Right atrium auricular region (tissue), 2 donors: ENCODE data around the gene D2HGDH. TPM values are rescaled to one million over a fixed set of nuclear protein-coding genes. Genes with fewer than 3 reads are reported as not detected.

Experiments used
- DNase-seq: peaks from one replicate; pipeline ENCODE4 v3.0.0-alpha.2; 2019; ENCODE audit warnings: low spot score
- H3K27ac ChIP-seq, 2 donors: fragments of 200-600 bp; sonication (generic); 1 replicate in 1 of 2; 2 replicates in 1 of 2; pipeline ENCODE4 v1.5.1; 2016 to 2019
- H3K27me3 ChIP-seq, 2 donors: fragments of 200-600 bp; sonication (generic); one replicate each; pipeline versions ENCODE4 v1.5.1 to v1.6.0; 2017 to 2019
- H3K36me3 ChIP-seq: fragments of 200-600 bp; sonication (generic); one replicate; pipeline ENCODE4 v1.5.1; 2016
- H3K4me1 ChIP-seq, 2 donors: fragments of 200-600 bp; sonication (generic); one replicate each; pipeline versions ENCODE4 v1.5.1 to v1.6.0; 2017 to 2019
- H3K4me3 ChIP-seq, 2 donors: fragments of 200-600 bp; sonication (generic); 1 replicate in 1 of 2; 2 replicates in 1 of 2; pipeline ENCODE4 v1.5.1; 2017 to 2019; ENCODE audit warnings: mild to moderate bottlenecking in 1 of 2, moderate library complexity in 1 of 2
- H3K9me3 ChIP-seq, 2 donors: fragments of 200-600 bp; sonication (generic); one replicate each; pipeline ENCODE4 v1.5.1; 2019
- total RNA-seq, 2 donors: library from RNA; depleted of rRNA; stranded (reverse); fragments of >200 nt; gene quantifications; one replicate each; pipeline ENCODE4 v1.1.0, GENCODE V29; 2016
- TF ChIP-seq, protein P1 (sequence below), 2 donors: fragments of 200-600 bp; sonication (generic); IDR thresholded peaks; one replicate each; pipeline ENCODE4 v1.5.1; 2019; ENCODE audit warnings: antibody characterized with exemption in 2 of 2

D2HGDH gene
- total RNA-seq, 2 donors from 2014 or later, result 7.5 to 11.7 TPM

DNA sequence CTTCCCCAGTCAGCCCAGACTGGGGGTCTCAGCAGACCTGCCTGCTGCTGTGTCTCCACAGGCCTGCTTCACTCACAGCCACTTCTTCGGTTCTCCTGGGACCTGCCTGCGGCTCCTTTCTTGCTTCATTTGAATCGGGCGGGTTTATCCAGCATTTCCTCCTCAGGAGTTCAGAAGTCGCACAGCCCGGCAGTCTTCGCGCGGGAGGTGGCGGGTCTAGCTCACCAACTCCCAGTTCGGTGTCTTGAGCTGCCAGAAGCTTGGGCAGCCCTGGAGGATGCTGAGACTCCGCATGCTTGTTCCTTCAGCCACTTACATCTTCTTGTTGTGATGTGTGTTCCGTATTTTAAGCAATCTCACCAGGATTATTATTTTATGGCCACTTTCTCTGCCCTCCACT lies 10.8 kb downstream of the D2HGDH start:
- H3K36me3 ChIP-seq, result peaks cover 24% of the 10 kb centered on the region
- H3K27ac ChIP-seq, result no peak overlapping the region
- TF ChIP-seq, protein P1, sequence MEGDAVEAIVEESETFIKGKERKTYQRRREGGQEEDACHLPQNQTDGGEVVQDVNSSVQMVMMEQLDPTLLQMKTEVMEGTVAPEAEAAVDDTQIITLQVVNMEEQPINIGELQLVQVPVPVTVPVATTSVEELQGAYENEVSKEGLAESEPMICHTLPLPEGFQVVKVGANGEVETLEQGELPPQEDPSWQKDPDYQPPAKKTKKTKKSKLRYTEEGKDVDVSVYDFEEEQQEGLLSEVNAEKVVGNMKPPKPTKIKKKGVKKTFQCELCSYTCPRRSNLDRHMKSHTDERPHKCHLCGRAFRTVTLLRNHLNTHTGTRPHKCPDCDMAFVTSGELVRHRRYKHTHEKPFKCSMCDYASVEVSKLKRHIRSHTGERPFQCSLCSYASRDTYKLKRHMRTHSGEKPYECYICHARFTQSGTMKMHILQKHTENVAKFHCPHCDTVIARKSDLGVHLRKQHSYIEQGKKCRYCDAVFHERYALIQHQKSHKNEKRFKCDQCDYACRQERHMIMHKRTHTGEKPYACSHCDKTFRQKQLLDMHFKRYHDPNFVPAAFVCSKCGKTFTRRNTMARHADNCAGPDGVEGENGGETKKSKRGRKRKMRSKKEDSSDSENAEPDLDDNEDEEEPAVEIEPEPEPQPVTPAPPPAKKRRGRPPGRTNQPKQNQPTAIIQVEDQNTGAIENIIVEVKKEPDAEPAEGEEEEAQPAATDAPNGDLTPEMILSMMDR (IDR thresholded peaks at IDR 0.05), result no peak
- H3K4me1 ChIP-seq, result no peaks in the 10 kb centered on the region
- H3K4me3 ChIP-seq, result no peak overlapping the region
- DNase-seq, result no peak
- no peaks in the 10 kb centered on the region for H3K27me3 ChIP-seq
- H3K9me3 ChIP-seq, result no peaks in the 10 kb centered on the region

GRCh38 chr2:241746084-241746483 lies 11.7 kb downstream of the D2HGDH start:
- no peaks in the 10 kb centered on the region for H3K27me3 ChIP-seq
- H3K4me3 ChIP-seq, result no peak overlapping the region
- H3K27ac ChIP-seq, result no peak overlapping the region
- H3K4me1 ChIP-seq, result no peaks in the 10 kb centered on the region
- no peaks in the 10 kb centered on the region for H3K9me3 ChIP-seq
- DNase-seq, result no peak
- TF ChIP-seq, protein P1 (IDR thresholded peaks at IDR 0.05), result no peak
- H3K36me3 ChIP-seq, result peaks cover 24% of the 10 kb centered on the region

DNA sequence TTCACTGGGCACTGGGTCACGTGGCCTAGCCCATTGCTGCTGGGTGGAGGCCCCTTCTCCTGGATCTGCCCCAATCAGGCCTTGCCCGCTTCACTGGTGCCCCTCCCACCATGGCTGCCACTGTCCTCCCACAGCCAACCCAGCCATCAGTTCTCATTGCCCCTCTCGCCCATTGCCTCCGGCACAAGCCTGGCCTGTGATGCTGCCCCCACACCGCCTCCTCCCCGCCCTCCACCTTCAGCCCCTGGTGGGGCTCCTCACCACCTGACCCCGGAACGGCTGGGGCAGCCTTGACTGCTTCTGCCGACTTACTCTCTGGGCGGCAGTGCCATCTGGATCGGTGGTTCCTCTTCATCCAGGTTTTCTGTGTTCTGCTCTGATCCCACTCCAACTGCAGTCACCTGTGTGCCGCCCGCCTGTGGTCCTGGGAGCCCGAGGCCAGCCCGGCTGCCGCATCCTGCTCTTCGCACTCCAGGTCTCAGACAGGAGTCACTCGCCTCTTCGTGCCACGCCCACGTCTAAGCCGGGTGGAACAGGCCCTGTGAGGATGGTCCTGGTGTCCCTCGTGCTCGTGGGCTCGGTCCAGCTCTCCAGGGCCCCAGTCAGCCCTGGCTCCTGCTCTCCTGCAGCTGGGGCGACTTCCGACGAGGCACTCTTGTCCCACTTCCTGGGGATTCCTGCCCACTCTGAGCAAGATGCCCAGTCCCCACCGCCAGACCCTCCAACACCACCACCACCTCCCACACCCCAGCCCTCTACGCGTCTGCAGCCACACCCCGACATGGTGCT lies 14.2 kb downstream of the D2HGDH start:
- Histone ChIP-seq H3K27ac (no peak overlapping the region), H3K4me1 (no peaks in the 10 kb centered on the region), H3K4me3 (no peak overlapping the region), H3K36me3 (peaks cover 28% of the 10 kb centered on the region), H3K9me3 (no peaks in the 10 kb centered on the region), H3K27me3 (no peaks in the 10 kb centered on the region)
- DNase-seq, result no peak
- TF ChIP-seq, protein P1 (IDR thresholded peaks at IDR 0.05), result no peak

DNA sequence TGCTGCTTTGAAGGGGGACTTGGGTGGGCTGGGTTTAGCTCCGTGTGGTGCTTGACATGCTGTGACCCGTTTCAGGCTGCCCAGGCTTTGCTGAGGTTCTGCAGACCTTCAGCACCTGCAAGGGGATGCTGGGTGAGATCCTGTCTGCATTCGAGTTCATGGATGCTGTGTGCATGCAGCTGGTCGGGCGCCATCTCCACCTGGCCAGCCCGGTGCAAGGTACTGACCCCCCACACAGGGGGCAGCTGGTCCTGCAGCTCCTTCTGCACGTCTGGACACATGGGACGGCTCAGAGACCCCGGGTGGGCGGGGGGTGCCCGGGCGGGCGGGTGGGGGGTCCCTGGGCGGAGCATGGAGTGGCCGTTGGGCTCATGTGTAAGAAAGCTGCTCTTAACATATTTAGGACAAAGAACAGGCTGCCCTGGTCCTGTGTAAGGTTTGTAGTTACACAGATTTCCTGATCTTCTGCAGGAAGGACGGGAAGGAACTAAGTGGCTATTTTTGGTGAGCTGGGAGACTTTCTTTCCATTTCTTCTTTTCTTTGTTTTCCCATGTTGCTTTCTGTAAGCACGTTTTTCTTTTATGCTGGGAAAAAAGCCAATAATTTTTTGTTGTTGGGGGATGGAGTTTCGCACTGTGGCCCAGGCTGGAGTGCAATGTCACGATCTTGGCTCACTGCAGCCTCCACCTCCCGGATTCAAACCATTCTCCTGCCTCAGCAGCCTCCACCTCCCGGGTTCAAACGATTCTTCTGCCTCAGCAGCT lies 15.8 kb downstream of the D2HGDH start:
- Histone ChIP-seq H3K4me3 (no peak overlapping the region), H3K27me3 (no peaks in the 10 kb centered on the region), H3K9me3 (no peaks in the 10 kb centered on the region), H3K27ac (no peak overlapping the region), H3K4me1 (no peaks in the 10 kb centered on the region), H3K36me3 (peaks cover 32% of the 10 kb centered on the region)
- DNase-seq, result no peak
- TF ChIP-seq, protein P1 (IDR thresholded peaks at IDR 0.05), result no peak

DNA sequence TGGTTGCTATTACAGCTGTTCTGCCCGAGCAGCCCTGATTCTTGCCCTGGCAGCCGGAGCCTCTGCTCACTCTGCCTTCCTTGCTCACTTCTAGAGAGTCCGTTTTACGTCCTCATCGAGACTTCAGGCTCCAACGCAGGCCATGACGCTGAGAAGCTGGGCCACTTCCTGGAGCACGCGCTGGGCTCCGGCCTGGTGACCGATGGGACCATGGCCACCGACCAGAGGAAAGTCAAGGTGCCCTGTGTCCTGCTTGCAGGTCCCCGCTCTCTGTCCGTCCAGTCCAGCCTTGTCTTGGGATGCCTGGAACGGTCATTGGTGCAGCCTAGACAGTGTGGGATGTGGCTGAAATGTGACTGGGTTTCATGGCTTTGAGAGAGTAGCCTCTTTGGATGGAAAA lies 16.7 kb downstream of the D2HGDH start:
- H3K27ac ChIP-seq, result no peak overlapping the region
- no peaks in the 10 kb centered on the region for H3K9me3 ChIP-seq
- peaks cover 35% of the 10 kb centered on the region for H3K36me3 ChIP-seq
- H3K27me3 ChIP-seq, result no peaks in the 10 kb centered on the region
- no peak for DNase-seq
- no peak overlapping the region for H3K4me3 ChIP-seq
- TF ChIP-seq, protein P1 (IDR thresholded peaks at IDR 0.05), result no peak
- H3K4me1 ChIP-seq, result no peaks in the 10 kb centered on the region
